Pons (tissue), 1 donor: ENCODE measurements around the gene TUBGCP2.

Source experiments
- DNase-seq: peaks from one replicate; pipeline ENCODE4 v3.0.0-alpha.2; 2016; ENCODE audit warnings: low spot score

Gene TUBGCP2, protein sequence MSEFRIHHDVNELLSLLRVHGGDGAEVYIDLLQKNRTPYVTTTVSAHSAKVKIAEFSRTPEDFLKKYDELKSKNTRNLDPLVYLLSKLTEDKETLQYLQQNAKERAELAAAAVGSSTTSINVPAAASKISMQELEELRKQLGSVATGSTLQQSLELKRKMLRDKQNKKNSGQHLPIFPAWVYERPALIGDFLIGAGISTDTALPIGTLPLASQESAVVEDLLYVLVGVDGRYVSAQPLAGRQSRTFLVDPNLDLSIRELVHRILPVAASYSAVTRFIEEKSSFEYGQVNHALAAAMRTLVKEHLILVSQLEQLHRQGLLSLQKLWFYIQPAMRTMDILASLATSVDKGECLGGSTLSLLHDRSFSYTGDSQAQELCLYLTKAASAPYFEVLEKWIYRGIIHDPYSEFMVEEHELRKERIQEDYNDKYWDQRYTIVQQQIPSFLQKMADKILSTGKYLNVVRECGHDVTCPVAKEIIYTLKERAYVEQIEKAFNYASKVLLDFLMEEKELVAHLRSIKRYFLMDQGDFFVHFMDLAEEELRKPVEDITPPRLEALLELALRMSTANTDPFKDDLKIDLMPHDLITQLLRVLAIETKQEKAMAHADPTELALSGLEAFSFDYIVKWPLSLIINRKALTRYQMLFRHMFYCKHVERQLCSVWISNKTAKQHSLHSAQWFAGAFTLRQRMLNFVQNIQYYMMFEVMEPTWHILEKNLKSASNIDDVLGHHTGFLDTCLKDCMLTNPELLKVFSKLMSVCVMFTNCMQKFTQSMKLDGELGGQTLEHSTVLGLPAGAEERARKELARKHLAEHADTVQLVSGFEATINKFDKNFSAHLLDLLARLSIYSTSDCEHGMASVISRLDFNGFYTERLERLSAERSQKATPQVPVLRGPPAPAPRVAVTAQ

GRCh38 chr10:133308421-133309099, at the start of gene TUBGCP2, which contains the start of gene ZNF511:
Gene TUBGCP2, minus strand, starts transcription at chr10:133308872. Its CDS starts 5,931 bp downstream, at chr10:133302941.
Gene ZNF511, plus strand, starts transcription at chr10:133308914. Its CDS starts 30 bp downstream, at chr10:133308944.
- DNase-seq, result no peak

DNA sequence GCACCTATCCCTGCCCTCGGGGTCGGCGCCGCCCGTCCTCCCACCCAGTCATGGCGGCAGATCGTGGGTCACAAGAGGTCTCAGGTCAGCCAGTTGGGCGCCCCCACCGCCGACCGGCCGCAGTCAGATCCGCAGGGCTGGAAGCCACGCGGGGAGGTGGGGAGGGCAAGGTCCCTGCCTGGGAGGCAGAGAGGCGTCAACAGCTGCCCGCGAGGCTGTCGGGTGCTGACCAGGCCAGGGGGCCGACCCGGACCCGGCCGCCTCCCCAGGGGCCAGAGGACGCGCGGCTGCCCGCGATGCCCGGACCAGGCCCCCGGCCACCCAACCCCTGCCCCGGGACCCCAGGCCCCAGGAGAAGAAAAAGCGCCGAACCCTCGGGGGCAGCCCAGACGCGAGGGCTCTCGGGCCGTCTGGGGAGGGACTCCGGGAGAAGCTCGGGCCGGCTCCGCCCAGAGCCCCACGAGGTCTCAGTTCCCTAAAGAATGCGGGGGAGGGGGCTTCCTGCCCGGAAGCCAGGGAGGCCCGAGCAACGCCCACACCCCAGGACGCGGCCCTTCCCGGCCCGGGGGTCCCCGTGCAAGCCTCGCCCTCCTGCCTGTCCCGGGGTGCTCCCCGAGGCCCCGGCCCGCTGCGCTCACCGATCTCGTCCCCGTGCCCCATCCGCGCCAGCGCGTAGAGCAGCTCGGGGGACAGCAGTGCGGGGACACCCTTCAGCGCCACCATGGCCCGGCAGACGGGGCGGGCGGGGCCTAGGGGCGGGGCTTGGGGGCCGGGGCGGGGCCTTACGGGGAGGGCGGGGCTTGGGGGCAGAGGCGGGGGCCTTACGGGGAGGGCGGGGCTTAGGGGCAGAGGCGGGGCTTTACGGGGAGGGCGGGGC, 48.9 kb upstream of the TUBGCP2 start, which contains the start of gene FUOM:
TSS of gene FUOM (minus strand) at position 735 of the 877 bp plus-strand sequence. CDS start at position 723, 12 bp downstream.
- no peak for DNase-seq

DNA sequence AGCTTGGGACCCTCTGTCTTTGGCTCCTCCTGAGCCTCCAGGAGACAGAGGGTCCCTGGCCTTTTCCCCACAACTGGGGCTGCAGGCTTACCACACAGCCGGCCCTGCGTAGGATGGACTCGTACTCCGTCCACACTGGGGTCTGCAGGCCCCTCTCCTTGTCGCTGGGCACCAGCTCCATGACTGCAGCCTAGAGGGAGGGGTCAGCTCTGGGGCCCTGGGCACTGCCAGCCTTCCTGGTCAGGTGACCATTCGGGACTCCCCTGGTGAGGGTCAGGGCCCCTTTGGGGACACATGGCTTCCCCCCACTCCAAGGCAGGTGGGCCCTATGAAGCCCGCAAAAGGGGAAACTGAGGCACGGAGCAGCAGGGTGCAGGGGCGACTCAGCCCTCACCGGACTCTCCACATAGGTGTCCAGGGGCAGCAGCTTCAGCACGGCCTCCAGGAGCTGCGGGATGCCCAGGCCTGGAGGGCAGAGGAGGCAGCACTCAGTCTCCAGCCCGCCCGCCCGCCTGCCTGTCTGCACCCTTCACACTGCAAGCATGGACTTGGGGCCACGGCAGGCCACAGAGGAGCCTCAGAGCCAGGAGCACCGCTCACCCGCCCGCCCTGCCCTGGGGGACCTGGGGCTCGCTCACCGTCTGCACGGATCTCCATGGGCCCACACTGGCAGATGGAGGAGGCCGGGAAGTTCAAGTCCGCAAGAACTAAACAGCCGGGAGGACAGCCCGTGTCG, 48.0 kb upstream of the TUBGCP2 start:
- DNase-seq, result no peak

GRCh38 chr10:133355991-133356390, 47.3 kb upstream of the TUBGCP2 start:
- no peak for DNase-seq

- DNase-seq, result no peak
Observed at GRCh38 chr10:133355266-133355665, 46.6 kb upstream of the TUBGCP2 start.

DNA sequence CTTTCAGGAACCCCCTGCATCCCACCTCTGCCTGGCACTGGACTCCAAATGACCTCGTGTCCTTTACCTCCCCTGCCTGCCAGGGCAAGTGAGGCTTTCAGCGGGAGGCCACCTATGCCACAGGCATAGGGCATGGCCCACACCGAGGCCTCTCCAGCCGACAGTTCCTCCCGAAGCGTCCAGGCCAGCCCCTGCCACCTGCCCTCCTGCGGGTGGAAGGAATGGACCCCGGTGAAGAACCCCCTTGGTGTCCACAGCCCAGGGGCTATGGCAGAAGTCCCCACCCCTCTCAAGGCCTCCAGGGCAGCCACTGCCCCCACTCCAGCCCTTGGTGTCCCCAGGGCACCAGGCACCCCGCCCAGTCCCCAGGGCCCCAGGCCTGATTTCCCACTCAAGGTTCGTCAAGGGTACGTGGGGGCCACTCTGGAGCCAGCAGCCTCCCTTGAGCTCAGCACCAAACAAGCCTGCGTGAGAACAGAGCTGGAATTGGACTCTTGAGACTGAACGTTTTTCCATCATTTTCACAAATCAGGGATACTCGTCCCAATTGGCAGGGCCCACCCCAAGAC, 46.1 kb upstream of the TUBGCP2 start:
- no peak for DNase-seq

DNA sequence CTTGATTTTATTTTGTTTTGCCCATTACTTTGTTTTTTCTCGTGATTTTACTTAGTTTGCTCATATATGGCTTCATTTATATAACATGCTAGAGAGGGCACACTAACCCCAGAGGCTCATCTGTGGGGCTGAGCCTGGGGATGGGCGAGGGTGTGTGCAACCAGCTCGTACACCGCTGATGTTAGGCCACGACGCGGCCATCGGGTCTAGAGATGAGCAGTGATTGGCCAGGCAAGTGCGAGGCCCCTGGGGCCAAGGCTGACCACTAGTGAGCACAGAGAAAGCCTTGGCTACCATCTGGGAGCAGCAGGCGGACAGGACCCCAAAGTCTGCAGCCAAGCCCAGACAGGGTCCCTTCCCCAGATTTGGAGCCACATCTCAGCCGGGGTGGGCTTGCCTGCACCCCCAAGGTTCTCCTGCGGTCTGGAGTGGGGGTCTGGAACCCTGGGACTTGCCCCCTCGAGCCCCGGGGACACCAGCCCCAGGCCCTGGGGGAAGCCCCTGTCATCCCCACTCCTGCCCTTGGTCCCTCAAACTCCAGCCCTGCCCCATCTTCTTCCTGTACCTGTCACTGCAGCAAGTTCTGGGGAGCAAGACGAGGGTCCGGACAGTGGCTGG, 45.4 kb upstream of the TUBGCP2 start:
- DNase-seq, result no peak

GRCh38 chr10:133353202-133353959, 44.7 kb upstream of the TUBGCP2 start:
- no peak for DNase-seq

GRCh38 chr10:133351408-133352318, 43.0 kb upstream of the TUBGCP2 start:
- no peak for DNase-seq

- no peak for DNase-seq
Observed at GRCh38 chr10:133350950-133351329, 42.3 kb upstream of the TUBGCP2 start.

DNA sequence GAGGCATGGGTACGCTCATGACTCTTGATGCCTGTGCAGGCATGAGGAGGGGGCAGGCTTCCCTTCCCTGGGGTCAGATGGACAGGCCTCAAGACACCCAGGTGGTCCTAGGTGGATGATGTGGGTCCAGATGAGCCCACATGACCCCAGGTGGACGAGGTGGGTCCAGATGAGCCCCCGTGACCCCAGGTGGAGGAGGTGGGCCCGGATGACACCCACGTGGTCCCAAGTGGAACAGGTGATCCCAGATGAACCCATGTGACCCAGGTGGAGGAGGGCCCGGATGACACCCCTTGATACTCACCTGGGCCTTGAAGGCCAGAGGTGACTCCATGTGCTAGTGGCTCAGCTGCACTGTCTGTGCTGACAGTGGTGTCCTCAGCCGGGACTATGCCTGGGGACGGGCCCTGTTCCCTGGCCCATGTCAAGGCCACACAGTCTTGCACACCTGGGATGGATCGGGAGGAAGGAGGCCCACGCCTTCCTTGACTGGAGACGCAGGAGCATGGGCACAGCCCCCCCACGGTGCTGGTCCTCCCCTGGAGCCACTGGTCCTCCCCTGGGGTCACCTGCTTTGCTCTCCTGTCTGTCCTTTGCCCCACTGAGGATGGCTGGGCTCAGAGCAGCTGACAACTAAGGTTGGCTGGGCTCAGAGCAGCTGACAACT, 41.7 kb upstream of the TUBGCP2 start:
- DNase-seq, result no peak

- DNase-seq, result no peak
Observed at GRCh38 chr10:133349577-133350011, 40.9 kb upstream of the TUBGCP2 start.

- DNase-seq, result no peak
Observed at GRCh38 chr10:133349160-133349568, 40.5 kb upstream of the TUBGCP2 start.

- no peak for DNase-seq
Observed at GRCh38 chr10:133347710-133348517, 39.2 kb upstream of the TUBGCP2 start.

DNA sequence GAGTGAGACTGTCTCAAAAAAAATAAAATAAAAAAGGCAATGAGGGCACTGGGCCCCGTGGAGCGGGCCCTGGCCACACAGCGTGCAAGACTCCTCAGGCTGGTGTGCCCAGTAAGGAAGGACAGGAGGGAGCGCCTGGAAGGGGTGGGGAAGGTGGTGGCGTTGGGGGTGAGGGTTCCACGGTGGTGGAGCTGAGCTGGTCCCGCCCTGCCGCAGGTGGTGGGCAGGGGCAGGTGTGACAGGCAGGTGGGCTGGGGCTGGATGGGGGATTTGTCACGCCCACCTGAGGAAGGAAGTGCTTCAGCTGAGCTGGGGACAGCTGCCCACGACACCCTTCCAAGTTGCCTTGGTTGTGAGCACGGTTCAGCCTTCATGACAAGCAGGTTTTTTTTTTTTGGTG, 37.7 kb upstream of the TUBGCP2 start:
- DNase-seq, result no peak

- no peak for DNase-seq
Observed at GRCh38 chr10:133344236-133344635, 35.6 kb upstream of the TUBGCP2 start.
